Stimulated activated naive CD8-positive, alpha-beta T cell treated with anti-CD3 and anti-CD28 coated beads, Interleukin-15, Interleukin-2, amounts not matched to agents 100 ng/mL and 50 ng/mL, for 24 hours (primary cell): ENCODE results near the gene NR3C2.
A peak's percentile ranks its signal among the peaks of the same experiment; 100 is the strongest.

Experiments
- H3K27ac Mint-ChIP-seq: one replicate; pipeline ENCODE4 v1.8.0; 2021; ENCODE audit warnings: mild to moderate bottlenecking, mixed read lengths
- H3K27me3 Mint-ChIP-seq: one replicate; pipeline ENCODE4 v1.8.0; 2021; ENCODE audit warnings: mixed read lengths
- H3K36me3 Mint-ChIP-seq: one replicate; pipeline ENCODE4 v1.8.0; 2021; ENCODE audit warnings: low read depth, mixed read lengths
- H3K4me1 Mint-ChIP-seq: one replicate; pipeline ENCODE4 v1.8.0; 2021; ENCODE audit warnings: low read depth, mixed read lengths
- H3K4me3 Mint-ChIP-seq: one replicate; pipeline ENCODE4 v1.8.0; 2021; ENCODE audit warnings: mild to moderate bottlenecking, mixed read lengths
- H3K9me3 Mint-ChIP-seq: one replicate; pipeline ENCODE4 v1.8.0; 2021; ENCODE audit warnings: mixed read lengths

Gene NR3C2

DNA sequence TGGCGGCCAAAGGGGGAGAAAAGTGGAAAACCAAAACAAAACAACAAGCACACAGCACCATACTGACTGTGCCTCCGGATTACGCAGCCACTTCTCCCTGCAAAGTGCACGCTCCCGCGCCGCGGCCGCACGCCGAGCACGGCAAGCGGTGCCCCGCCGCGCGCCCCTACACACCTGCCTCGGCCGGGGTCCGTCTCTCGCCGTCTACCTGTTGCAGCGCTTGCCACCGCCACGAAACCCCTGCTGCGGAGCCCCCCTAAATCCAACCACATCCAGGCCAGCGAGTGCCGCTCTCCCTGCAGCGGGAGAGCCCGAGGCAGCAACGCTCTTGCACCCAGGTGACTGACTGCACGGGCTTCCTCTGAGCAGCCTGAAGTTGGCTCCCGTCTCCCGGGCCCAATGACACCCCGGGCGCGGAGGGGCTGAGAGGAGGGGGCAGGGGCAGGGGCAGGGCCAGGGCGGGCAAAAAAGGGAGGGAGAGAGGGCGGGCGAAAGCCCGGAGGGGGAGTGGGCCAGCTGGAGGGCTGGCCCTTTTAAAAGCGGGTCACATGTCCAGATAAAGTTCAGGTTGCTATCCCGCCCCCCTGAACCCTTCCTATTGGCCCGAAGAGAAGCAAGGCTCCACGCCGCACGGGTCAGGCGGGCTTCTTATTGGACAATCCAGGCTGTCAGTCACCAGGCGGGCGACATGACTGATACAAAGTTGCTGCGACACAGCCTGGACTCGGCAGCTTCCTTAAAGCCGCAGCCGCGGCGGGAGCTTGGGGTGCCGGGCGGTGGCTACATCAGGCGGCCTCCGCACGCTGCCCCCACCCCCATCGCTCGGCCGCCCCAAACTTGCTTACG, at the start of gene NR3C2:
TSS of gene NR3C2 (minus strand) at position 429 of the 846 bp plus-strand sequence.
- H3K36me3 Mint-ChIP-seq: no peaks in the 10 kb centered on the region
- H3K27ac Mint-ChIP-seq: peak within 1 kb of the TSS; percentile 86
- H3K9me3 Mint-ChIP-seq: no peaks in the 10 kb centered on the region
- peaks cover 49% of the 10 kb centered on the region for H3K4me1 Mint-ChIP-seq
- peak within 1 kb of the TSS; percentile 96 for H3K4me3 Mint-ChIP-seq
- H3K27me3 Mint-ChIP-seq: peaks cover 9% of the 10 kb centered on the region

DNA sequence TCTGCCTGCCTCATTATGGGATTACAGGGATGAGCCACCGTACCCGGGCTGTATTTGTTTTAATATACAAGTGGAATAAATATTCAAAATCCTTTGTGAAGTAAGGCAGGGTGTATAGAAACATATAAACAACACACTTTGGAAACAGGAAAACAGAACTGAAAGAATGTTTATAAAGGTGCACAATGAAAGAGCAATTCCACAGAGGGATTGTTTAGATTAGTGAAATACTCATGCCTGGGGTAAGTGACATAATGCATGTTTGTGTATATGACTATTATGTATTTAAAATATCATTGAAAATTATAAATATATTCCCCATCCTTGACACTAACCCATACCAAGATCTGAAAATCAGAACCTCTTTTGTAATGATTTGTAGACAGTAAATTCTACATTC, 45.0 kb upstream of the NR3C2 start:
- no peaks in the 10 kb centered on the region for H3K27me3 Mint-ChIP-seq
- H3K4me3 Mint-ChIP-seq: no peak overlapping the region
- H3K36me3 Mint-ChIP-seq: peaks cover 3% of the 10 kb centered on the region
- no peak overlapping the region for H3K27ac Mint-ChIP-seq
- no peaks in the 10 kb centered on the region for H3K4me1 Mint-ChIP-seq
- peaks cover 8% of the 10 kb centered on the region for H3K9me3 Mint-ChIP-seq

DNA sequence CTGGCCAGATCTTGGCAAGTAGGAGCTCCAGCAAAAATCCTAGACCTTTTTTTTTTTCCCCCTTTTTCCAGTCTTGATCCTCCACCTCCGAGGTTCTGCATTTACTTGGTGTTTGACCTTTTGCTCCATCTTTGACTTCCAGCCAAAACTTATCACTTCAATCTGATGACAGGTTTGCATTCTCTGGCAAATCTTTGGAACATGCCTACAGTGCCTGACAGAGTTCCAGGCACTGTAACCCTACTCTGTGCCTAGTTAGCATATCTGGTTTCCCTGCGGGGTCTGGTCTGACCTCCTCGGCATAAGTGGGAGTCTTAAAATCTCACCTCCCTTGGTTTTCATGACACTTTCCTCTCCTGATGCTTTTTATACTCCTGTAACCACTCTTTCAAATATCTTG, 39.4 kb upstream of the NR3C2 start:
- H3K27ac Mint-ChIP-seq: no peak overlapping the region
- H3K36me3 Mint-ChIP-seq: peaks cover 3% of the 10 kb centered on the region
- H3K27me3 Mint-ChIP-seq: no peaks in the 10 kb centered on the region
- H3K4me1 Mint-ChIP-seq: no peaks in the 10 kb centered on the region
- H3K4me3 Mint-ChIP-seq: no peak overlapping the region
- peaks cover 8% of the 10 kb centered on the region for H3K9me3 Mint-ChIP-seq

DNA sequence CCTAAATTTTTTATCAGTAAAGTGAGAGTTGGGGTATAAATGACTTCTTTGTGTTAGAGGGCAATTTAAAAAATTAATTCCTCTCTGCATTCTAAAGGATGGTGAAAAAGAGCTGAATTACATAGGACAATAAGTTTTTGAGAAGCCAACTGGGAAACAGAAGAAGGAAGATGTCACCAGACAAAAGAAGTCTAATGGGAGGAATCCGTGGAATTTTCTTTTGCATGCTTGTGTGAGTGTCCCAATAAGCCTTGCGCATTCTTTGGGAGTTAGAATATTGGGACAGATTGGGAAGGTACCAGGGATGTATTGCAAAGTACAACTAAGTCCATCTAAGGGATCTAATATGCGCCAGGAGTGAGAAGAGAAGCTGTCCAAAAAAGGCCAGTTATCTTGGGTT, 35.1 kb upstream of the NR3C2 start:
- H3K4me3 Mint-ChIP-seq: no peak overlapping the region
- H3K4me1 Mint-ChIP-seq: no peaks in the 10 kb centered on the region
- no peak overlapping the region for H3K27ac Mint-ChIP-seq
- peaks cover 5% of the 10 kb centered on the region for H3K9me3 Mint-ChIP-seq
- H3K27me3 Mint-ChIP-seq: no peaks in the 10 kb centered on the region
- H3K36me3 Mint-ChIP-seq: peaks cover 7% of the 10 kb centered on the region

DNA sequence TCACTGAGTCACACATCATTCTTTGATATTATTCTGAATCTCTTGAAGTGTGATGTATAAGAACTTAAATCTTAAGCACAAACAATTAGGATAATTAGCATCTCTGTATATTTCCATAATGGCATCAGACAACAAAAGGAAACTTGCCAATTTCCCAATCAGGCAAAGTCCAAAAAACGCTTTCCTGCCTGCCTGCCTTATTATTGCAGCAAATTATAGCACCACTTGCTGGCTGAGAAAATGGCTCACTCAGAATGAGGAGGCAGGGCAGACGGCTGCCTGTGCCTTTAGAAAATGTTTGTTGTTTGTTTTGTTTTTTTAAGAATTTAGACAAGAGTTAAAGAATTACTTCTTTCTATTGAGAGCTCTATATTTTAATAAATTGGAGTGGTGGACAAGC, 27.7 kb upstream of the NR3C2 start:
- Mint-ChIP-seq H3K4me3 (no peak overlapping the region), H3K36me3 (peaks cover 7% of the 10 kb centered on the region), H3K27ac (no peak overlapping the region), H3K4me1 (no peaks in the 10 kb centered on the region), H3K27me3 (peaks cover 4% of the 10 kb centered on the region), H3K9me3 (peaks cover 5% of the 10 kb centered on the region)

DNA sequence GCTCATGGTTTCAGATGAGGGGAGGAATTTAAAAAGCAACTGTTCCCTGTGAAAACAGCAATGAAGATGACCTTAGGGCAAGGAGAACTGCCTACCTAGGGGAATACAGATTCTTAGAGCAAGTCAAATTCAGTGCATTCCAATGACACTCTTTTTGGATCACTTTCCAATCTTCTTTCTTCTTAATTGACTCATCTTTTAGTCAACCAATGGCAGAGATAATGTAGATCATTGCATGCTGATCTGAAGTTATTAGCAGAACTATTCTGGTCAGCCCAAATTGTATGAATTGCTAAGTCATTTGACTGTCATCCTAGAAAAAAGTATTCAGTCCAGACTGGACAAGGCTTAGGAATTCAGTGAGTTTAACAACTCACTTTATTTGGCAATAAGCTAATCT, 12.6 kb upstream of the NR3C2 start:
- no peaks in the 10 kb centered on the region for H3K9me3 Mint-ChIP-seq
- H3K4me3 Mint-ChIP-seq: no peak overlapping the region
- H3K4me1 Mint-ChIP-seq: no peaks in the 10 kb centered on the region
- H3K36me3 Mint-ChIP-seq: no peaks in the 10 kb centered on the region
- no peak overlapping the region for H3K27ac Mint-ChIP-seq
- H3K27me3 Mint-ChIP-seq: no peaks in the 10 kb centered on the region

DNA sequence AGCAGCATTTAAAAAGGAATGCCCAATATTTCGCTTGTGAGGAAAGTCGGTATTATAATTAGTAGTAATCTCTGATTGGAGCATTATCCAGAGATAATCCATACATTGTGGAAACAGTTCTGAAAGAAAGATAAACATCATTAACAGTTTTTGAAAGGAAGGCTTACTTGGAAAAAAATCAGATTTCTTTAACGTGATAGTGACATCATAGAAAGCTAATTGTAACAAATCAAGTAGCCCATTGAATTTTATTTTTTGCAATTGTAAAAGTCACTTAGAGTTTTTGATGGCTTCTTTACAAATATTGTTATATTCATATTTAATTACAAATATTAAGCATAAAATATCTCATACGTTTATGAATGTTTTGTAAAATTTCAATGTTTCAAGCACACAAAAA, 11.6 kb upstream of the NR3C2 start:
- Mint-ChIP-seq H3K9me3 (no peaks in the 10 kb centered on the region), H3K36me3 (no peaks in the 10 kb centered on the region), H3K4me3 (no peak overlapping the region), H3K27me3 (no peaks in the 10 kb centered on the region), H3K4me1 (no peaks in the 10 kb centered on the region), H3K27ac (no peak overlapping the region)

DNA sequence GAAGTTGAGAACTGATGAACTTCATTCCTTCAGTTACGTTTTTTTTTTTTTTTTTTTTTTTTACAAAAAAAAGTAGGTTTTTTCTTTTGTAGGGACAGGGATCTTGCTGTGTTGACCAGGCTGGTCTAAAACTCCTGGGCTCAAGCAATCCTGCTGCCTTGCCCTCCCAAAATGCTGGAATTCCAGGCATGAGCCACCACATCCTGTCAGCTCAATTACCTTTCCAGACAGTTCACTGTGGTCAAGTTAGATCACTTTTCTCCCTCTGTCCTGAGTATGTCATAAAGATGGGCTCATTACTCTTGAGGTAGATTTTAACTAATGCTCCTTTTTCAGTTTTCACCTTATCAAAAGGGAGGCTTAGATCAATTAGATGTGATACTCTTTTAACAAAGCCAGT, 10.8 kb upstream of the NR3C2 start:
- H3K4me3 Mint-ChIP-seq: no peak overlapping the region
- no peaks in the 10 kb centered on the region for H3K9me3 Mint-ChIP-seq
- no peak overlapping the region for H3K27ac Mint-ChIP-seq
- H3K36me3 Mint-ChIP-seq: no peaks in the 10 kb centered on the region
- H3K27me3 Mint-ChIP-seq: no peaks in the 10 kb centered on the region
- H3K4me1 Mint-ChIP-seq: no peaks in the 10 kb centered on the region

DNA sequence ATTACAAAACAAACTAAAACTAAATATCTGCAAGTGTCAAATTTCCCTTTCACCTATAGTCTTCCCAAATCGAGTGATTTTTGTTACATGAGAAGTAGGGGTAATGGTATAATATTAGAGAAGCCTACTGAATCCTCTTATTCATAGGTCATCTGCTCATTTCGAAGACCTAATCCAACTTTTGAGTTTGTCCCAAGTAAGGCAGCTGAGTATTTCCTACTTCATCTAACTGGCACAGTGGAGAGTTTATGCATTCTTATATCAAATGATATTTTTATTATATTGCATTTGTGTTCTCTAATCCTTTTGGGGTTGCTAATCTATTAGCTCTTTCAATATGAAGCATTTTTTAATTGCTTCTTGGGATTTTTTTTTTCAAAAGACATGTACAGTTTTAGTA, 7.7 kb upstream of the NR3C2 start:
- Mint-ChIP-seq H3K27me3 (peaks cover 9% of the 10 kb centered on the region), H3K36me3 (no peaks in the 10 kb centered on the region), H3K4me3 (no peak overlapping the region), H3K9me3 (no peaks in the 10 kb centered on the region), H3K27ac (no peak overlapping the region), H3K4me1 (peaks cover 23% of the 10 kb centered on the region)

DNA sequence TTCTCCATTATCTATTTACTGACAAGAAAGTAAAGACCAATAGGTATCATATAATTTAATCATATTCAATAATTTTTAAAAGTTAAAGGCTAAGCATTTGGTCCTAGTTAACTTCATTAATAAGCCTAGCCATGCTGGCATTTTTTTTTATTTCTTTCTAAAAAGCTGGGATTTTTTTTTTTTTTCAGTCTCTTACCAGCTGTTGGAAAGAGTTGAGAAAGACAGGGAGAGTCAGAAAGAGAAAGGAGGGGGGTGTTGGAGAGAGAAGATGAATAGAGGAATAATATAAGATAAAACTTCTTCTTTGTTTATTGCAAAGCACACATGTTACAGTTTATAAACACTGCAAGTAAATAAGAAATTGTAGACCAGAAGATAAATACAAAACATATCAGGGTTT, 5.9 kb upstream of the NR3C2 start:
- Mint-ChIP-seq H3K4me1 (peaks cover 23% of the 10 kb centered on the region), H3K4me3 (no peak overlapping the region), H3K27ac (no peak overlapping the region), H3K27me3 (peaks cover 9% of the 10 kb centered on the region), H3K36me3 (no peaks in the 10 kb centered on the region), H3K9me3 (no peaks in the 10 kb centered on the region)

DNA sequence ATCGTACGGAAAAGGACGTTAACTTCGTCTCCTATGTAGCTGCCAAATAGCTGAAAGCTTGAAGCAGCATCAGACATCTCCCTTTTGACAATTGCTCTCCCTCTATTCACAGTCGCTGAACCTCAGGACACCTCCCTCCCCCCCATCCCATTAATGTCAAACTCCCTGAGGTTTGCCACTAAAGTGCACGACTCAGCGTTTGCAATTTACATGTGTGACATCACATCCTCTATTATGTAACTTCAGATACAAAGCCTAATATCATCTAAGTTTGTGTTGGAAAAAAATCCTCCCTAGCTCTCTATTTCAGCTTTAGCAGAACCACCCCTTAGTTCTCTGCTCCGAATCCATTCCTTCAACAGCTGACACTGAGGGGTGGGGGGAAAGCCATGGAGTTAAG, 5.5 kb upstream of the NR3C2 start:
- Mint-ChIP-seq H3K4me3 (no peak overlapping the region), H3K9me3 (no peaks in the 10 kb centered on the region), H3K27ac (no peak overlapping the region), H3K27me3 (peaks cover 9% of the 10 kb centered on the region), H3K4me1 (peaks cover 23% of the 10 kb centered on the region), H3K36me3 (no peaks in the 10 kb centered on the region)

DNA sequence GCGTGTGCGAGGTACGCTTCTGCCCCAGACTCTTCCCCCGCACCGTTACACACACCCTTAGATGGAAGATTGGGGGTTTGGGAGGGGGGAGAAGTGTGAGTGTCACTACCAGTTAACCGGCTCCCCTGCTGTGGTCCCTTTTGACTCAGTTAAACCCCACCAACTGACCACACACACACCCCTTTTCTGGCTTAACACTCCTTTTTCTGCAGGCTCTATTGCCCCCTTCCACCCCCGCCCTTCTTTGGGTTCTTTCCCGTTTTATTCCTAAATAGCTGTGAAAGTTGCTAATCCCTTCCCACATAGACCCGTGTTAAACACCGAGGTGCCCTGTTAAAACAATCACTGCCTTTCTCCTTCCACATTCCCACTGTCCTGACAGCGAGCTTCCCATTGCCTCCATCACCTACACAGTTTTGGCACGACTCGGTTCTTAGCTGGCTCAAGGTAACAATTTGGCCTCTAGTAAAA, 3.7 kb upstream of the NR3C2 start:
- Mint-ChIP-seq H3K27ac (peak overlapping the region; percentile 82), H3K4me3 (peak overlapping the region; percentile 85), H3K36me3 (no peaks in the 10 kb centered on the region), H3K9me3 (no peaks in the 10 kb centered on the region), H3K4me1 (peaks cover 35% of the 10 kb centered on the region), H3K27me3 (peaks cover 9% of the 10 kb centered on the region)

DNA sequence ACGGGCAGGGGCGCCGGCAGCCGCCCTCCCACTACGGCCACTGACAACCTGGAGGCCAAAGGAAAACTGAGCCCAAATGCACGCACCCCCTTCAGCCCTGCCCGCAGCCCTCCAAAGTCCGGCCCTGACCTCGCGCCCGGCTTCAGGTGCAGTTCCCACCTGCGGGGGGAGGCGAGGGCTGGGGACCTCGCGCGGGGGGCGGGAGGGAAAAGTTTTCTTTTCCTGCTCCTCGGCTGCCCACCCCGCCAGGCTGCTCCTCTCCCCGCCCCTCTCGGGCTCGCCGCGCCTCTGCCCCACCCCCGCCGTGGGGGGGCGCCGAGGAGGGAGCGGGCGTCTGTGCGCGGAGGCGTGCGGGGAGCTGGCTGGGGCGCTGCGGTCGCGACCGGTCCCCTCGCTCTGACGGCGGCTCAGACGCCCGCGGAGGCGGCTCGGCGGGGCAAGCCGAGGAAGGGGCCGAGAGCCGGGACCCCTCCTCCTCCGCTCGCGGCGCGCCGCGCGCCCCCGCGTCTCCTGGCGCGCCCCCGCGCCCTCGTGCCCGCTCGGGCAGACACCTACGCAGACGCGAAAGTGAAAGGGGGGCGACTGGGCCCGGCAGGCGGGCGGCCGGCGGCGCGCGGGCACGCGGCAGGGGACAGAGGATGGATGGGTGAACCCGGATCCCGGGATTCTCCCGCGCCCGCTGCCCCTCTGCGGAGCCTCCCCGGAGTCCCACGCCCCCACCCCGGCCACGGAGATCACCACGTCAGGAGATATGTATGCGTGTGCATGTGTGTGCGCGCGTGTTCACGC, 3.1 kb upstream of the NR3C2 start:
- Mint-ChIP-seq H3K27ac (peak overlapping the region; percentile 82), H3K4me3 (peak overlapping the region; percentile 85), H3K36me3 (no peaks in the 10 kb centered on the region), H3K27me3 (peaks cover 9% of the 10 kb centered on the region), H3K4me1 (peaks cover 41% of the 10 kb centered on the region), H3K9me3 (no peaks in the 10 kb centered on the region)

DNA sequence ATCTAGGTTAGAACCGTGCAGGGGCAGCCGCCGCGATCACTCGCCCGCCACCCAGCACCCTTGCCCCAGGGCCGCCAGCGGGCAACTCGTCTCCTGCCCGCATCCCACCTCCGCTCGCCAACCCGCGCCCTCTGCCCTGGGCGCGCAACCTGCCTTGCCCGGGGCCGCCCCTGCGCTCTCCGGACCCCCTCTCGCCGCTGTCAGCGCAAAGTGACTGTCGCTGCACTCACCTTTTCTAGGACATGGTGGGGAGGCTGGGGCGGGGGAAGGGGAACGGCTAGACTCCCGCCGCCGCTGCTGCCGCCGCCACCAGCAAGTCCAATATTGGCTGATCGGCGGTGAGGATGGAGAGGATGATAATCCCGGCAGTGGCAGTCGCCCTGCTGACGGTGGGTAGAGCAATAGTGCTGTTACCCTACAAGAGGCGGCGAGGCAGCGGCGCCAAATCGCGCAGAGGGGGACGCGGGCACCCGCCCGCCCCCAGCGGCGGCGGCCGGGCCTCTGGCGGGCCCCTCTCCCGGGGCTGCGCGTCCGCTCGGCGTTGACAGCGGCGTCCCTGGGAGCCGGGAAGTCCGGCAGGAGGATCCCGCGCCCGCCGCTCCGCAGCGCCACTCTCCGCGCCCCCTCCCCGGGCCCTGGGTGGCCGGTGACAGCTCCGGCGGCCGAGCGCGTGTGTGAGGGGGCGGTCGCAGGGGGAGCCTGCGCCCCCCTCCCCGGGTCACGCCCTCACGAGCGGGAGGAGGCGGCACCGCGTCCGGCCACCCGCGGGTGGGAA, 2.3 kb upstream of the NR3C2 start:
- Mint-ChIP-seq H3K4me3 (peak overlapping the region; percentile 96), H3K36me3 (no peaks in the 10 kb centered on the region), H3K4me1 (peaks cover 48% of the 10 kb centered on the region), H3K9me3 (no peaks in the 10 kb centered on the region), H3K27me3 (peaks cover 9% of the 10 kb centered on the region), H3K27ac (peak overlapping the region; percentile 43)
